Endodermal cell (in vitro differentiated cells): ENCODE data around the gene PTGER3. TPM values are rescaled to one million over a fixed set of nuclear protein-coding genes. Genes with fewer than 3 reads are reported as not detected.
A peak's percentile ranks its signal among the peaks of the same experiment; 100 is the strongest.

Experiments used
- DNase-seq: peaks from one replicate; pipeline ENCODE4 v3.0.0-alpha.2; 2017
- H3K27ac ChIP-seq: 2 replicates; pipeline ENCODE4 v1.5.1; 2013; ENCODE audit warnings: mild to moderate bottlenecking, low read depth, low read length, moderate library complexity
- H3K27me3 ChIP-seq: 2 replicates; pipeline ENCODE4 v1.6.1; 2013; ENCODE audit warnings: mild to moderate bottlenecking, low read length, moderate library complexity; ENCODE audit not compliant: insufficient read depth, control insufficient read depth, poor library complexity, severe bottlenecking
- H3K36me3 ChIP-seq: 2 replicates; pipeline ENCODE4 v1.7.0; 2013; ENCODE audit warnings: mild to moderate bottlenecking, low read length, moderate library complexity; ENCODE audit not compliant: control insufficient read depth, insufficient read depth
- H3K4me1 ChIP-seq: one replicate; pipeline ENCODE4 v1.7.0; 2013; ENCODE audit warnings: low read length; ENCODE audit not compliant: control insufficient read depth, insufficient read depth
- H3K4me3 ChIP-seq: 2 replicates; pipeline ENCODE4 v1.5.1; 2013; ENCODE audit warnings: mild to moderate bottlenecking, low read length, moderate library complexity
- H3K9ac ChIP-seq: 2 replicates; pipeline ENCODE4 v1.6.1; 2013; ENCODE audit warnings: mild to moderate bottlenecking, low read length, moderate library complexity; ENCODE audit not compliant: poor library complexity, severe bottlenecking; ENCODE audit errors: extremely low read depth
- H3K9me3 ChIP-seq: 2 replicates; pipeline ENCODE4 v1.6.1; 2013; ENCODE audit warnings: mild to moderate bottlenecking, low read length, moderate library complexity; ENCODE audit not compliant: control insufficient read depth
- H3K27ac Mint-ChIP-seq: 2 replicates; pipeline ENCODE4 v1.8.0; 2020; ENCODE audit warnings: mixed read lengths
- H3K27me3 Mint-ChIP-seq: 2 replicates; pipeline ENCODE4 v1.8.0; 2021; ENCODE audit warnings: mild to moderate bottlenecking, mixed read lengths; ENCODE audit not compliant: insufficient read depth
- H3K36me3 Mint-ChIP-seq: 2 replicates; pipeline ENCODE4 v1.8.0; 2020; ENCODE audit warnings: low read depth, mixed read lengths
- H3K4me1 Mint-ChIP-seq: 2 replicates; pipeline ENCODE4 v1.8.0; 2020; ENCODE audit warnings: mixed read lengths
- H3K4me3 Mint-ChIP-seq: 2 replicates; pipeline ENCODE4 v1.8.0; 2020; ENCODE audit warnings: mild to moderate bottlenecking, moderate library complexity, mixed read lengths
- H3K9me3 Mint-ChIP-seq: 2 replicates; pipeline ENCODE4 v1.8.0; 2020; ENCODE audit warnings: mild to moderate bottlenecking, mixed read lengths
- WGBS, 2 experiments: methylation state at CpG; one replicate each; pipeline versions ENCODE4 v1.1.5 to v1.1.7; 2013; ENCODE audit warnings: missing lambda C conversion rate in 2 of 2, mixed read lengths in 1 of 2; ENCODE audit not compliant: insufficient coverage in 1 of 2, insufficient read length in 1 of 2; 5-methylcytosine and 5-hydroxymethylcytosine counted together
- long read RNA-seq, 4 experiments: library from polyadenylated mRNA in 2 of 4; library from RNA in 1 of 4; library from capped mRNA in 1 of 4; stranded (forward) in 3 of 4; unstranded in 1 of 4; transcript quantifications; one replicate each; pipeline ENCODE4 v2.0.0, GENCODE V29; 2020 to 2021; ENCODE audit warnings: inconsistent platforms in 1 of 4
- polyA plus RNA-seq, 2 experiments: library from polyadenylated mRNA; stranded (reverse); fragments of 50-300 nt; gene quantifications; one replicate each; pipeline ENCODE4 v1.2.3, GENCODE V29; 2013
- total RNA-seq, 2 donors: library from RNA; stranded (reverse); fragmentation: NEBNext Ultra II Directional in 1 of 2; extraction: Animal tissue kit (Norgen Biotek cat#: 25700) in 1 of 2; gene quantifications; 2 replicates in 1 of 2; 3 replicates in 1 of 2; pipeline ENCODE4 v1.2.1, GENCODE V29; 2021
- TF ChIP-seq, protein P1 (sequence below): fragments of 200-600 bp; sonication (generic); conservative IDR thresholded peaks from 2 replicates; pipeline ENCODE4 v1.5.0; 2021; ENCODE audit warnings: antibody characterized with exemption, mild to moderate bottlenecking

Gene PTGER3
- under 1 TPM; 0.13 to 0.18 TPM for total RNA-seq
- 0.14 TPM for polyA plus RNA-seq (2013, experiment 1 of 2)
- polyA plus RNA-seq (2013, experiment 2 of 2), result 0.04 TPM
- long read RNA-seq, experiment 1, result 0 reads
- long read RNA-seq, experiment 2, result 0 reads
- long read RNA-seq, experiment 3, result 0 reads
- long read RNA-seq, experiment 4, result 0 reads

DNA sequence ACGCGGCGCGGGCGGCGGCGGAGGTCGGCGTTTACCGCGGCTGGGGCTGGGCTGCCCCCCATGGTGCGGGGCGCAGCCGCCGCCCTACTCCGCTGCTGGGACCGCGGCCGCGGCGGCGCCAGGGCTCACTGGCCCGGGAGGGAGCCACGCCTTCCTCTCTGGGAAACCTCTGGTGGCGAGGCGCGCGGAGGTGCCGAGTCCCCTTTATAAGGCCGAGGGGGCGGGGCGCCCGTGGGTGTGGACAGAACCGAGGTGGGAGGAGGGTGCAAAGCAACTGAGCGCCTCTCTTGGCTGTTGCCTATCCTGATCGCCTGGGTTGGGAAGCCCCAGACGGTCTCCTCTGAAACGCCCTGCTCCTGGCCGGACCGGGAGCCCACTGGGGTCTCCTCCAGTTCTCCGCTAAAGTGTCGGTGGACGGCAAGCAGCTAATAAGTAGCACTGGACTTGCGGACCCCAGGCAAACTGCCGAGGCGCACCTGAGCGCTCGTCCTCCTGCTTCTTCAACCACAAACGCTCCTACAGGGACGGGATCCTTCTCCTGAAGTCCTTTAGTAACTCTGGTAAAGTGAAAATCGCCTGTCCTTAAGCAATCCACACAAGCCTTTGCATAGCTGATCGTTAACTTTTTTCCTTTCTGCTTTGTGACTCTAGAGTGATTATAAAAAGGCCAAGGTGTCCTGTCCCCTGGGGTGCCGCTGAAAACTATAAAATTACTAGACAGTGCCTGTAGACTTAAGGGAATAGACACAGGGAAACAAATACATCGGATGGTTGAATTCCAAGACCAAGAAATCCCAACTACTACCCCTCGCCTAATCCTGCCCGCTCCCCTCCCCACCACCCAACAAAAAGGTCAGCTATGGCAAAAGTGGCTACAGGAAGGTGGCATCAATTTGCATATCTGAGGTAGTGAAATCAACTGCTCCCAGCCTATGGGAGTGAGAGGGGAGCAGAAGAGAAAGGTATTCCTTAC, at the start of gene PTGER3:
TSS of gene PTGER3 (minus strand) at position 182 of the 973 bp plus-strand sequence. CDS start 239 bp downstream, outside the sequence.
- H3K4me1 ChIP-seq, result no peaks in the 10 kb centered on the region
- Mint-ChIP-seq H3K27me3 (peaks cover 60% of the 10 kb centered on the region), H3K4me1 (peaks cover 7% of the 10 kb centered on the region), H3K9me3 (peaks cover 2% of the 10 kb centered on the region), H3K36me3 (no peaks in the 10 kb centered on the region), H3K27ac (no peak within 1 kb of the TSS), H3K4me3 (peak within 1 kb of the TSS; percentile 59)
- DNase-seq, result peak; percentile 89
- H3K9me3 ChIP-seq, result no peaks in the 10 kb centered on the region
- TF ChIP-seq, protein P1, sequence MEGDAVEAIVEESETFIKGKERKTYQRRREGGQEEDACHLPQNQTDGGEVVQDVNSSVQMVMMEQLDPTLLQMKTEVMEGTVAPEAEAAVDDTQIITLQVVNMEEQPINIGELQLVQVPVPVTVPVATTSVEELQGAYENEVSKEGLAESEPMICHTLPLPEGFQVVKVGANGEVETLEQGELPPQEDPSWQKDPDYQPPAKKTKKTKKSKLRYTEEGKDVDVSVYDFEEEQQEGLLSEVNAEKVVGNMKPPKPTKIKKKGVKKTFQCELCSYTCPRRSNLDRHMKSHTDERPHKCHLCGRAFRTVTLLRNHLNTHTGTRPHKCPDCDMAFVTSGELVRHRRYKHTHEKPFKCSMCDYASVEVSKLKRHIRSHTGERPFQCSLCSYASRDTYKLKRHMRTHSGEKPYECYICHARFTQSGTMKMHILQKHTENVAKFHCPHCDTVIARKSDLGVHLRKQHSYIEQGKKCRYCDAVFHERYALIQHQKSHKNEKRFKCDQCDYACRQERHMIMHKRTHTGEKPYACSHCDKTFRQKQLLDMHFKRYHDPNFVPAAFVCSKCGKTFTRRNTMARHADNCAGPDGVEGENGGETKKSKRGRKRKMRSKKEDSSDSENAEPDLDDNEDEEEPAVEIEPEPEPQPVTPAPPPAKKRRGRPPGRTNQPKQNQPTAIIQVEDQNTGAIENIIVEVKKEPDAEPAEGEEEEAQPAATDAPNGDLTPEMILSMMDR, result no peak
- H3K4me3 ChIP-seq, result peak within 1 kb of the TSS; percentile 81
- no peak within 1 kb of the TSS for H3K27ac ChIP-seq
- WGBS, 2 experiments, result 4 to 6% methylated on average over 16 to 56 of the region's 56 CpGs
- H3K36me3 ChIP-seq, result no peaks in the 10 kb centered on the region
- H3K27me3 ChIP-seq, result peaks cover 34% of the 10 kb centered on the region
- H3K9ac ChIP-seq, result no peak within 1 kb of the TSS

DNA sequence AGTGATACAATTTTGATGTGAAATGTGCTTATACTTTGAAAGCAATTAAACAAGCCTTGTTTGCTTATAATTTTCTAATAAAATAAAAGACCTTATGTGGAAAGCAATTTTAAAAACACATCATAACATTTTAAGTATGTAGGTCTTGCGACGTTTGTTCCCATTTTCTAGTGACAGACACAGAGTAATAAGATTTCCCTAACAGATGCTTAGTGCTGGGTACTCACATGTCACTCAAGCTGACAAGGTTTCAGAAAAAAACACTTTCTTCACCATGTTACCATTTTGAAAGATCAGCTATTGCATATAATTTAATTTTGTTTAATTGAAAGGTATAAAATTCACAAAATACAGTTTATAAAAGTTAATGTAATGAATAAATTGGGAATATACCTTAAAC, 47.3 kb upstream of the PTGER3 start:
- Mint-ChIP-seq H3K4me1 (no peaks in the 10 kb centered on the region), H3K27ac (no peak overlapping the region), H3K36me3 (no peaks in the 10 kb centered on the region), H3K27me3 (peaks cover 5% of the 10 kb centered on the region), H3K9me3 (no peaks in the 10 kb centered on the region), H3K4me3 (no peak overlapping the region)
- Histone ChIP-seq H3K9ac (no peak overlapping the region), H3K4me1 (no peaks in the 10 kb centered on the region), H3K27me3 (no peaks in the 10 kb centered on the region), H3K9me3 (no peaks in the 10 kb centered on the region), H3K27ac (no peak overlapping the region), H3K36me3 (no peaks in the 10 kb centered on the region), H3K4me3 (no peak overlapping the region)
- no peak for DNase-seq
- TF ChIP-seq, protein P1, result no peak
- 95% methylated on average over 2 of the region's 2 CpGs; no CpG with 5 or more reads in 1 of the 2 experiments for WGBS, 2 experiments

DNA sequence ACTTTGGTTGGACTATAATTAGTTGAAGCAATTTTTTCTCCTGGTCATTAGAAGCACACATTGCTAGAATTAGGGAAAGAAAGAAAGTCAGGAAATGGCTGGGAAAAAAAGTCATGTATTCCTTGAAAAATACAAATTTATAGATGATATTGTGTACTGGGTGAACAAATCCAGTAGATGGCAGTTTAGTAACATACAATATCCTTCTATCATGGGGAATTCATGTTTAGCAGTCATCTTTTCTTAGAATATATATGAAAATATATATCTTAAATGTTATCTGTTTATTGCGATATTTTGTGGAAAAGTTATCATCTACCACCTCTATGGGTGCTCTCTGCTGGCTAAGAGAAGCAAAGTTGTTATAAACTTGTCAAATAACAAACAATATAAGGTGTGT, 46.3 kb upstream of the PTGER3 start:
- Histone ChIP-seq H3K9ac (no peak overlapping the region), H3K27me3 (no peaks in the 10 kb centered on the region), H3K4me3 (no peak overlapping the region), H3K36me3 (no peaks in the 10 kb centered on the region), H3K9me3 (no peaks in the 10 kb centered on the region), H3K27ac (no peak overlapping the region), H3K4me1 (no peaks in the 10 kb centered on the region)
- no CpG with 5 or more reads among the region's 1 CpG for WGBS, 2 experiments
- H3K36me3 Mint-ChIP-seq, result no peaks in the 10 kb centered on the region
- TF ChIP-seq, protein P1, result peak; percentile 59
- H3K27me3 Mint-ChIP-seq, result peaks cover 5% of the 10 kb centered on the region
- peaks cover 2% of the 10 kb centered on the region for H3K4me1 Mint-ChIP-seq
- DNase-seq, result no peak
- no peak overlapping the region for H3K27ac Mint-ChIP-seq
- no peak overlapping the region for H3K4me3 Mint-ChIP-seq
- H3K9me3 Mint-ChIP-seq, result no peaks in the 10 kb centered on the region
